ENCODE data around the gene PNO1.
A peak's percentile ranks its signal among the peaks of the same experiment; 100 is the strongest.
"Not testable (repeated sequence)": the region's sequence is repeated elsewhere in the genome, so short reads cannot be mapped to it uniquely, and the experiment has no call there.

The PNO1 gene

GRCh38 chr2:68152681-68153347, 4.9 kb upstream of the PNO1 start:
- DNase-seq = no peak
- in situ Hi-C loops (cut with HindIII; ENCODE audit: low pct_ligation_motif_present, low pct_unique_long_range_greater_than_20kb, low sequenced_read_pairs) = no loop called here

GRCh38 chr2:68155618-68156017, 2.1 kb upstream of the PNO1 start:
- no peak for DNase-seq
- in situ Hi-C loops (cut with HindIII; ENCODE audit: low pct_ligation_motif_present, low pct_unique_long_range_greater_than_20kb, low sequenced_read_pairs) = no loop called here

GRCh38 chr2:68156419-68156818, 1.3 kb upstream of the PNO1 start:
- in situ Hi-C loops (cut with HindIII; ENCODE audit: low pct_ligation_motif_present, low pct_unique_long_range_greater_than_20kb, low sequenced_read_pairs) = no loop called here
- DNase-seq = no peak

GRCh38 chr2:68157002-68157401, 686 bp upstream of the PNO1 start:
- DNase-seq = peak; percentile 50
- in situ Hi-C loops (cut with HindIII; ENCODE audit: low pct_ligation_motif_present, low pct_unique_long_range_greater_than_20kb, low sequenced_read_pairs) = no loop called here

- no peak for DNase-seq
- in situ Hi-C loops (cut with HindIII; ENCODE audit: low pct_ligation_motif_present, low pct_unique_long_range_greater_than_20kb, low sequenced_read_pairs) = no loop called here
These were observed 403 bp downstream of the PNO1 start for GRCh38 chr2:68158134-68158447.

GRCh38 chr2:68163641-68164040, 6.0 kb downstream of the PNO1 start:
- no peak for DNase-seq
- in situ Hi-C loops (cut with HindIII; ENCODE audit: low pct_ligation_motif_present, low pct_unique_long_range_greater_than_20kb, low sequenced_read_pairs) = no loop called here

GRCh38 chr2:68167186-68167585, 9.5 kb downstream of the PNO1 start:
- in situ Hi-C loops (cut with HindIII; ENCODE audit: low pct_ligation_motif_present, low pct_unique_long_range_greater_than_20kb, low sequenced_read_pairs) = no loop called here
- no peak for DNase-seq

- no peak for DNase-seq
- in situ Hi-C loops (cut with HindIII; ENCODE audit: low pct_ligation_motif_present, low pct_unique_long_range_greater_than_20kb, low sequenced_read_pairs) = no loop called here
These were observed 11.6 kb downstream of the PNO1 start for GRCh38 chr2:68169308-68169707.

- no peak for DNase-seq
- in situ Hi-C loops (cut with HindIII; ENCODE audit: low pct_ligation_motif_present, low pct_unique_long_range_greater_than_20kb, low sequenced_read_pairs) = no loop called here
These were observed 13.5 kb downstream of the PNO1 start for GRCh38 chr2:68171146-68171545.

GRCh38 chr2:68171684-68172083, 14.0 kb downstream of the PNO1 start:
- in situ Hi-C loops (cut with HindIII; ENCODE audit: low pct_ligation_motif_present, low pct_unique_long_range_greater_than_20kb, low sequenced_read_pairs) = no loop called here

GRCh38 chr2:68172521-68172920, 14.8 kb downstream of the PNO1 start:
- in situ Hi-C loops (cut with HindIII; ENCODE audit: low pct_ligation_motif_present, low pct_unique_long_range_greater_than_20kb, low sequenced_read_pairs) = no loop called here
- DNase-seq = no peak

More at GRCh38 chr2:68171684-68172083, 14.0 kb downstream of the PNO1 start:
- DNase-seq = no peak

GRCh38 chr2:68172990-68173700, 15.5 kb downstream of the PNO1 start:
- in situ Hi-C loops (cut with HindIII; ENCODE audit: low pct_ligation_motif_present, low pct_unique_long_range_greater_than_20kb, low sequenced_read_pairs) = no loop called here
- DNase-seq = no peak

- in situ Hi-C loops (cut with HindIII; ENCODE audit: low pct_ligation_motif_present, low pct_unique_long_range_greater_than_20kb, low sequenced_read_pairs); DNase-seq: not testable (repeated sequence)
These were observed 17.5 kb downstream of the PNO1 start for GRCh38 chr2:68175210-68175609.

- no peak for DNase-seq
These were observed 19.0 kb downstream of the PNO1 start for GRCh38 chr2:68176657-68177056.

GRCh38 chr2:68177541-68177940, 19.9 kb downstream of the PNO1 start:
- DNase-seq = no peak
- in situ Hi-C loops (cut with HindIII; ENCODE audit: low pct_ligation_motif_present, low pct_unique_long_range_greater_than_20kb, low sequenced_read_pairs) = no loop called here

More at GRCh38 chr2:68176657-68177056, 19.0 kb downstream of the PNO1 start:
- in situ Hi-C loops (cut with HindIII; ENCODE audit: low pct_ligation_motif_present, low pct_unique_long_range_greater_than_20kb, low sequenced_read_pairs) = no loop called here

GRCh38 chr2:68178432-68178831, 20.7 kb downstream of the PNO1 start:
- DNase-seq = no peak
- in situ Hi-C loops (cut with HindIII; ENCODE audit: low pct_ligation_motif_present, low pct_unique_long_range_greater_than_20kb, low sequenced_read_pairs) = no loop called here

GRCh38 chr2:68178954-68179627, 21.4 kb downstream of the PNO1 start:
- in situ Hi-C loops (cut with HindIII; ENCODE audit: low pct_ligation_motif_present, low pct_unique_long_range_greater_than_20kb, low sequenced_read_pairs) = no loop called here

GRCh38 chr2:68182902-68183301, 25.2 kb downstream of the PNO1 start:
- in situ Hi-C loops (cut with HindIII; ENCODE audit: low pct_ligation_motif_present, low pct_unique_long_range_greater_than_20kb, low sequenced_read_pairs) = no loop called here
- DNase-seq = no peak

More at GRCh38 chr2:68178954-68179627, 21.4 kb downstream of the PNO1 start:
- no peak for DNase-seq

- in situ Hi-C loops (cut with HindIII; ENCODE audit: low pct_ligation_motif_present, low pct_unique_long_range_greater_than_20kb, low sequenced_read_pairs) = no loop called here
- peak; percentile 66 for DNase-seq
These were observed 28.0 kb downstream of the PNO1 start for GRCh38 chr2:68185541-68186164.

All from ACHN (cell line).